GM23338 (cell line): ENCODE data around the gene NID2. TPM values are rescaled to one million over a fixed set of nuclear protein-coding genes. Genes with fewer than 3 reads are reported as not detected.

Experiments
- ATAC-seq: fragments of 200-7000 bp; cut with Tn5 transposase; 3 replicates; pipeline ENCODE4 v1.9.1; 2020
- DNase-seq: peaks from one replicate; pipeline ENCODE4 v3.0.0-alpha.2; 2015; ENCODE audit warnings: low spot score
- H2AFZ ChIP-seq: fragments of 200-600 bp; sonication (generic); 2 replicates; pipeline ENCODE4 v1.8.0; 2016; ENCODE audit warnings: antibody characterized with exemption, mild to moderate bottlenecking, moderate library complexity
- H3F3A ChIP-seq: fragments of 200-600 bp; sonication (generic); replicated peaks from 2 replicates; pipeline ENCODE4 v1.8.0; 2017; ENCODE audit warnings: antibody characterized with exemption, mixed run types, low read depth
- H3K27ac ChIP-seq: fragments of 200-600 bp; sonication (generic); 2 replicates; pipeline ENCODE4 v1.6.1; 2016; ENCODE audit warnings: low read depth
- H3K27me3 ChIP-seq: fragments of 200-600 bp; sonication (generic); 2 replicates; pipeline ENCODE4 v1.8.0; 2016; ENCODE audit warnings: mild to moderate bottlenecking, mixed run types, moderate library complexity; ENCODE audit not compliant: insufficient read depth
- H3K36me3 ChIP-seq: fragments of 200-600 bp; sonication (generic); 2 replicates; pipeline ENCODE4 v1.8.0; 2016; ENCODE audit warnings: mild to moderate bottlenecking; ENCODE audit not compliant: insufficient read depth
- H3K4me1 ChIP-seq: fragments of 200-600 bp; sonication (generic); 2 replicates; pipeline ENCODE4 v1.8.0; 2016; ENCODE audit warnings: mild to moderate bottlenecking, moderate library complexity; ENCODE audit not compliant: insufficient read depth
- H3K4me2 ChIP-seq: fragments of 200-600 bp; sonication (generic); 2 replicates; pipeline ENCODE4 v1.7.1; 2017; ENCODE audit warnings: mixed run types
- H3K4me3 ChIP-seq: fragments of 200-600 bp; sonication (generic); 2 replicates; pipeline ENCODE4 v1.6.1; 2016; ENCODE audit warnings: mixed run types
- H3K79me2 ChIP-seq: fragments of 200-600 bp; sonication (generic); replicated peaks from 2 replicates; pipeline ENCODE4 v1.8.0; 2017; ENCODE audit warnings: mild to moderate bottlenecking; ENCODE audit not compliant: insufficient read depth
- H3K9me2 ChIP-seq: fragments of 200-600 bp; sonication (generic); 2 replicates; pipeline ENCODE4 v1.8.0; 2017; ENCODE audit not compliant: insufficient read depth
- H4K20me1 ChIP-seq: fragments of 200-600 bp; sonication (generic); replicated peaks from 2 replicates; pipeline ENCODE4 v1.8.0; 2017; ENCODE audit warnings: mild to moderate bottlenecking; ENCODE audit not compliant: insufficient read depth
- H3K27ac Mint-ChIP-seq: 2 replicates; pipeline ENCODE4 v1.8.0; 2020; ENCODE audit warnings: inconsistent platforms, mild to moderate bottlenecking, moderate library complexity, mixed read lengths
- H3K27me3 Mint-ChIP-seq: 3 replicates; pipeline ENCODE4 v1.8.0; 2022; ENCODE audit warnings: low read depth, mild to moderate bottlenecking, moderate library complexity, mixed read lengths, inconsistent platforms; ENCODE audit not compliant: insufficient read depth, poor library complexity
- H3K36me3 Mint-ChIP-seq: 3 replicates; pipeline ENCODE4 v1.8.0; 2021; ENCODE audit warnings: low read depth, mild to moderate bottlenecking, inconsistent platforms, moderate library complexity, mixed read lengths
- H3K4me1 Mint-ChIP-seq: 3 replicates; pipeline ENCODE4 v1.8.0; 2020; ENCODE audit warnings: mild to moderate bottlenecking, inconsistent platforms, mixed read lengths
- H3K4me3 Mint-ChIP-seq: 3 replicates; pipeline ENCODE4 v1.8.0; 2021; ENCODE audit warnings: moderate library complexity, mild to moderate bottlenecking, inconsistent platforms, mixed read lengths
- H3K9me3 Mint-ChIP-seq: 3 replicates; pipeline ENCODE4 v1.8.0; 2020; ENCODE audit warnings: moderate library complexity, mild to moderate bottlenecking, inconsistent platforms, mixed read lengths
- EZH2 ChIP-seq: fragments of 200-600 bp; sonication (generic); IDR thresholded peaks from one replicate; pipeline ENCODE4 v1.8.0; 2017; ENCODE audit warnings: antibody characterized with exemption, mild to moderate bottlenecking, low read depth; ENCODE audit not compliant: unreplicated experiment
- EZH2phosphoT487 ChIP-seq: fragments of 200-600 bp; sonication (generic); IDR thresholded peaks from one replicate; pipeline ENCODE4 v1.8.1; 2018; ENCODE audit warnings: antibody characterized with exemption; ENCODE audit not compliant: unreplicated experiment
- JUNB ChIP-seq: IDR thresholded peaks from one replicate; pipeline ENCODE4 v1.6.1; 2016; ENCODE audit warnings: antibody characterized with exemption; ENCODE audit not compliant: unreplicated experiment
- NANOG ChIP-seq: IDR thresholded peaks from 2 replicates; pipeline ENCODE4 v1.6.1; 2016; ENCODE audit warnings: antibody characterized with exemption, borderline replicate concordance
- POLR2AphosphoS5 ChIP-seq: IDR thresholded peaks from 2 replicates; pipeline ENCODE4 v1.6.1; 2016; ENCODE audit warnings: antibody characterized with exemption, low read depth
- STAT1 ChIP-seq: IDR thresholded peaks from one replicate; pipeline ENCODE4 v1.6.1; 2016; ENCODE audit warnings: antibody characterized with exemption; ENCODE audit not compliant: unreplicated experiment
- ZNF114 ChIP-seq: fragments of 250-450 bp; sonication (Bioruptor Pico); IDR thresholded peaks from 2 replicates; pipeline ENCODE4 v1.5.0; 2020; ENCODE audit warnings: mild to moderate bottlenecking, moderate library complexity
- ZNF331 ChIP-seq: fragments of 250-450 bp; sonication (Bioruptor Pico); IDR thresholded peaks from 2 replicates; pipeline ENCODE4 v1.5.0; 2020; ENCODE audit warnings: low read depth, mild to moderate bottlenecking, moderate library complexity
- polyA plus RNA-seq: library from polyadenylated mRNA; unstranded; fragments of >200 nt; fragmentation: Nextera tagmentation; extraction: Ambion mirVana; gene quantifications from 2 replicates; pipeline ENCODE4 v1.2.1, GENCODE V29; 2016
- total RNA-seq: library from RNA; depleted of rRNA; stranded (reverse); fragments of >200 nt; shearing (Covaris generic); gene quantifications from 2 replicates; pipeline ENCODE4 v1.2.3, GENCODE V29; 2014
- TF ChIP-seq, protein P1 (sequence below): fragments of 250-450 bp; sonication (Bioruptor Pico); IDR thresholded peaks from 2 replicates; pipeline ENCODE4 v1.5.0; 2020; ENCODE audit warnings: mild to moderate bottlenecking, moderate library complexity

The NID2 gene
- total and polyA plus RNA-seq, 2 experiments from 2014 or later, result 4.3 to 10.4 TPM

DNA sequence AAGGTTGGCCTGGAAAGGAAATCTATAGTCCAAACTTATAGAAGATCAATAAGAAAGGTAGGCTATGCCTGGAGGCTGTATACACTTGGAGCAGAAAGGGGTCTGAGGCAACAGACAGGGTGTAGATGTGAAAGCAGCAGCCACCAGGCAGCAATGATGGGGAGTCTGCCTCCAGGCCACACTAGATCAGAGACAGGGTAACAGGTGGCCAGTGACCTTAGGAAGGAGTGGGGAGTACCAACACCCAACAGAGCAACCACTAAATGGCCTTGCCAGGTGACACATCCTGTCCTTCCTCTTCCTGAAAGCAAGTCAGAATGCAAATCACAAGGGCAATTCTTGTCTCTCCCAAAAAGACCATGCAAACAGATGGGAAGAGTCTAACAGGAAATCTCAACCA is 46.4 kb upstream of the NID2 start:
- no peaks in the 10 kb centered on the region for H3F3A ChIP-seq
- TF ChIP-seq NANOG (no peak), ZNF331 (CRISPR knock-in tag) (no peak), POLR2AphosphoS5 (no peak), EZH2 (no peak), EZH2phosphoT487 (no peak), JUNB (no peak), STAT1 (no peak), ZNF114 (no peak)
- TF ChIP-seq, protein P1, sequence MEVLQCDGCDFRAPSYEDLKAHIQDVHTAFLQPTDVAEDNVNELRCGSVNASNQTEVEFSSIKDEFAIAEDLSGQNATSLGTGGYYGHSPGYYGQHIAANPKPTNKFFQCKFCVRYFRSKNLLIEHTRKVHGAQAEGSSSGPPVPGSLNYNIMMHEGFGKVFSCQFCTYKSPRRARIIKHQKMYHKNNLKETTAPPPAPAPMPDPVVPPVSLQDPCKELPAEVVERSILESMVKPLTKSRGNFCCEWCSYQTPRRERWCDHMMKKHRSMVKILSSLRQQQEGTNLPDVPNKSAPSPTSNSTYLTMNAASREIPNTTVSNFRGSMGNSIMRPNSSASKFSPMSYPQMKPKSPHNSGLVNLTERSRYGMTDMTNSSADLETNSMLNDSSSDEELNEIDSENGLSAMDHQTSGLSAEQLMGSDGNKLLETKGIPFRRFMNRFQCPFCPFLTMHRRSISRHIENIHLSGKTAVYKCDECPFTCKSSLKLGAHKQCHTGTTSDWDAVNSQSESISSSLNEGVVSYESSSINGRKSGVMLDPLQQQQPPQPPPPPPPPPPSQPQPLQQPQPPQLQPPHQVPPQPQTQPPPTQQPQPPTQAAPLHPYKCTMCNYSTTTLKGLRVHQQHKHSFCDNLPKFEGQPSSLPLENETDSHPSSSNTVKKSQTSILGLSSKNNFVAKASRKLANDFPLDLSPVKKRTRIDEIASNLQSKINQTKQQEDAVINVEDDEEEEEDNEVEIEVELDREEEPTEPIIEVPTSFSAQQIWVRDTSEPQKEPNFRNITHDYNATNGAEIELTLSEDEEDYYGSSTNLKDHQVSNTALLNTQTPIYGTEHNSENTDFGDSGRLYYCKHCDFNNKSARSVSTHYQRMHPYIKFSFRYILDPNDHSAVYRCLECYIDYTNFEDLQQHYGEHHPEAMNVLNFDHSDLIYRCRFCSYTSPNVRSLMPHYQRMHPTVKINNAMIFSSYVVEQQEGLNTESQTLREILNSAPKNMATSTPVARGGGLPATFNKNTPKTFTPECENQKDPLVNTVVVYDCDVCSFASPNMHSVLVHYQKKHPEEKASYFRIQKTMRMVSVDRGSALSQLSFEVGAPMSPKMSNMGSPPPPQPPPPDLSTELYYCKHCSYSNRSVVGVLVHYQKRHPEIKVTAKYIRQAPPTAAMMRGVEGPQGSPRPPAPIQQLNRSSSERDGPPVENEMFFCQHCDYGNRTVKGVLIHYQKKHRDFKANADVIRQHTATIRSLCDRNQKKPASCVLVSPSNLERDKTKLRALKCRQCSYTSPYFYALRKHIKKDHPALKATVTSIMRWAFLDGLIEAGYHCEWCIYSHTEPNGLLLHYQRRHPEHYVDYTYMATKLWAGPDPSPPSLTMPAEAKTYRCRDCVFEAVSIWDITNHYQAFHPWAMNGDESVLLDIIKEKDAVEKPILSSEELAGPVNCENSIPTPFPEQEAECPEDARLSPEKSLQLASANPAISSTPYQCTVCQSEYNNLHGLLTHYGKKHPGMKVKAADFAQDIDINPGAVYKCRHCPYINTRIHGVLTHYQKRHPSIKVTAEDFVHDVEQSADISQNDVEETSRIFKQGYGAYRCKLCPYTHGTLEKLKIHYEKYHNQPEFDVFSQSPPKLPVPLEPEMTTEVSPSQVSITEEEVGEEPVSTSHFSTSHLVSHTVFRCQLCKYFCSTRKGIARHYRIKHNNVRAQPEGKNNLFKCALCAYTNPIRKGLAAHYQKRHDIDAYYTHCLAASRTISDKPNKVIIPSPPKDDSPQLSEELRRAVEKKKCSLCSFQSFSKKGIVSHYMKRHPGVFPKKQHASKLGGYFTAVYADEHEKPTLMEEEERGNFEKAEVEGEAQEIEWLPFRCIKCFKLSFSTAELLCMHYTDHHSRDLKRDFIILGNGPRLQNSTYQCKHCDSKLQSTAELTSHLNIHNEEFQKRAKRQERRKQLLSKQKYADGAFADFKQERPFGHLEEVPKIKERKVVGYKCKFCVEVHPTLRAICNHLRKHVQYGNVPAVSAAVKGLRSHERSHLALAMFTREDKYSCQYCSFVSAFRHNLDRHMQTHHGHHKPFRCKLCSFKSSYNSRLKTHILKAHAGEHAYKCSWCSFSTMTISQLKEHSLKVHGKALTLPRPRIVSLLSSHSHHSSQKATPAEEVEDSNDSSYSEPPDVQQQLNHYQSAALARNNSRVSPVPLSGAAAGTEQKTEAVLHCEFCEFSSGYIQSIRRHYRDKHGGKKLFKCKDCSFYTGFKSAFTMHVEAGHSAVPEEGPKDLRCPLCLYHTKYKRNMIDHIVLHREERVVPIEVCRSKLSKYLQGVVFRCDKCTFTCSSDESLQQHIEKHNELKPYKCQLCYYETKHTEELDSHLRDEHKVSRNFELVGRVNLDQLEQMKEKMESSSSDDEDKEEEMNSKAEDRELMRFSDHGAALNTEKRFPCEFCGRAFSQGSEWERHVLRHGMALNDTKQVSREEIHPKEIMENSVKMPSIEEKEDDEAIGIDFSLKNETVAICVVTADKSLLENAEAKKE, result no peak
- no peaks in the 10 kb centered on the region for H3K79me2 ChIP-seq
- no peak overlapping the region for H3K27ac ChIP-seq
- H2AFZ ChIP-seq, result no peak overlapping the region
- no peaks in the 10 kb centered on the region for H3K36me3 ChIP-seq
- Mint-ChIP-seq H3K27me3 (peaks cover 6% of the 10 kb centered on the region), H3K27ac (no peak overlapping the region), H3K4me1 (0 out of 3 replicates have a peak, but pooled peaks cover 3% of the 10 kb centered on the region), H3K9me3 (no peaks in the 10 kb centered on the region; the same call in 2 of the 3 replicates), H3K36me3 (no peaks in the 10 kb centered on the region), H3K4me3 (no peak overlapping the region)
- no peak for ATAC-seq
- H3K4me2 ChIP-seq, result no peak overlapping the region
- no peaks in the 10 kb centered on the region for H3K27me3 ChIP-seq
- no peaks in the 10 kb centered on the region for H3K4me1 ChIP-seq
- H3K4me3 ChIP-seq, result no peak overlapping the region
- DNase-seq, result no peak
- H4K20me1 ChIP-seq, result no peaks in the 10 kb centered on the region
- peaks cover 11% of the 10 kb centered on the region; the same call in 1 of the 2 replicates for H3K9me2 ChIP-seq
